Stimulated activated CD4-positive, alpha-beta T cell treated with anti-CD3 and anti-CD28 coated beads, Interleukin-12 subunit alpha, Interleukin-12 subunit beta, amount 100 ng/mL, for 48 hours (primary cell): Measurements from ENCODE around the gene CD22.
A peak's percentile ranks its signal among the peaks of the same experiment; 100 is the strongest.

Experiments
- DNase-seq, 3 donors: peaks; one replicate each; pipeline ENCODE4 v3.0.0-alpha.2; 2020; ENCODE audit warnings: low read depth in 2 of 3, low spot score in 1 of 3

Gene CD22

DNA sequence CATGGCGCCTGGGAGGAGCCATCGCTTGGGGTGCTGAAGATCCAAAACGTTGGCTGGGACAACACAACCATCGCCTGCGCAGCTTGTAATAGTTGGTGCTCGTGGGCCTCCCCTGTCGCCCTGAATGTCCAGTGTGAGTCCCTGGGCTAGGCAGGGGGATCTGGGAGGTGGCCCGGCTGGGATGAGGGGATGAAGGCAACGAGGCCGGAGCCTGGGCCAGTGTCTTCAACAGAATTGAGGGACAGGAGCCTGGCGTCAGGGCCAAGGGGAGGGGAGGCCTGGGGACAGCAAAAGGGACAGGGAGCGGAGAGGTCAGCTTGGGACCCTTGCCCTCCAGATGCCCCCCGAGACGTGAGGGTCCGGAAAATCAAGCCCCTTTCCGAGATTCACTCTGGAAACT lies 12.0 kb downstream of the CD22 start:
- no peak for DNase-seq

GRCh38 chr19:35341565-35342225 lies 12.7 kb downstream of the CD22 start:
- DNase-seq, result no peak

GRCh38 chr19:35342430-35342829 lies 13.4 kb downstream of the CD22 start:
- DNase-seq, result no peak

DNA sequence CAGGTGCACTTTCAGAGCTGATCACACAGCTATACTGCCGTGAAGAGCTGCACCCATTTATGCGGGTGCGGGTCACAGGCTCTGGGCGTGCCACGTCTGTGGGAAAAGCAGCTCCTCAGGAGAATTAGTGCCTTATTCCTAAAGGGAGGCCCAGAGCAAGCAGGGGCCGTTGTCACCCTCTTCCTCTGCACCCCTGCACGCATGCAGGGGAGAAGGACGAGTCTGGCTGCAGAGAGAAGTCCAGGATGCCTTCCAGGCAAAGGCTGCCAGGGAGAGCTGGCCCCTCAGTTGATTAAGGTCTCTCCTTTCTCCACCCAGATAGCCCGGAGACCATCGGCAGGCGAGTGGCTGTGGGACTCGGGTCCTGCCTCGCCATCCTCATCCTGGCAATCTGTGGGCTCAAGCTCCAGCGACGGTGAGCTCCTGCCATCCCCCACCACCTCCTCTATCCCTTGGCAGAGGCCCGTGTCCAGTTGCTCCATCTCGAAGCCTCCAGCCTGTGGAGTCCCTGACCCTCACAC lies 15.6 kb downstream of the CD22 start:
- DNase-seq, result no peak

DNA sequence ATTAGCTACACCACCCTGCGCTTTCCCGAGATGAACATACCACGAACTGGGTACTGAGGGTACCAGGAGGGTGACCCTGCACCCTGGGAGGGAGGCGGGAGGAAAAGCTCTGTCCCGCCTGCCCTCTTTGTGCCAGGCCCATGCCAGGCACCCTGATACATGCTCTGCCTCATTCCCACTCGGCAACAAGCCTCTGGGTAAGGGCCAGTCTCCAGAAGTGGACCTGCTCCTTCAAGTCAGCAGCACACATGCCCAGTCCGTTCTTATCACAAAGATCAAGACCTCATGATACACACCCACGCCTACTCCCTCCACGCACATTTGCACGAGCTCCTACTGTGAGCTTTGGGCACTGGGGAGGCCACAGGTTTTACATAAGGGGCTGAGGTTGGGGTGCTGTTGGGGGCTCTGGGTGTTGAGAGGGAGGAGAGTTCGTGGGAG lies 16.7 kb downstream of the CD22 start:
- no peak for DNase-seq

- peak; percentile 59 to 69 (median 61) for DNase-seq
Measured at GRCh38 chr19:35346193-35347052, 17.4 kb downstream of the CD22 start.

- peak; percentile 39 to 67 (median 57) for DNase-seq
Measured at GRCh38 chr19:35347171-35347929, 18.4 kb downstream of the CD22 start, which contains the start of gene FFAR1. Gene FFAR1, plus strand, starts transcription at chr19:35347902. Its CDS starts 3,650 bp downstream, at chr19:35351552.

GRCh38 chr19:35347930-35348298 lies 18.9 kb downstream of the CD22 start:
- DNase-seq, result no peak

- DNase-seq, result no peak
Measured at GRCh38 chr19:35348911-35349611, 20.1 kb downstream of the CD22 start.

- DNase-seq, result no peak
Measured at GRCh38 chr19:35349614-35350521, 20.9 kb downstream of the CD22 start.

GRCh38 chr19:35350591-35350990 lies 21.6 kb downstream of the CD22 start:
- no peak for DNase-seq

- no peak for DNase-seq
Measured at GRCh38 chr19:35351411-35352176, 22.6 kb downstream of the CD22 start.

GRCh38 chr19:35352177-35352447 lies 23.1 kb downstream of the CD22 start:
- no peak for DNase-seq

- DNase-seq, result peak; percentile 61 to 74 (median 67)
Measured at GRCh38 chr19:35352448-35353304, 23.7 kb downstream of the CD22 start.

DNA sequence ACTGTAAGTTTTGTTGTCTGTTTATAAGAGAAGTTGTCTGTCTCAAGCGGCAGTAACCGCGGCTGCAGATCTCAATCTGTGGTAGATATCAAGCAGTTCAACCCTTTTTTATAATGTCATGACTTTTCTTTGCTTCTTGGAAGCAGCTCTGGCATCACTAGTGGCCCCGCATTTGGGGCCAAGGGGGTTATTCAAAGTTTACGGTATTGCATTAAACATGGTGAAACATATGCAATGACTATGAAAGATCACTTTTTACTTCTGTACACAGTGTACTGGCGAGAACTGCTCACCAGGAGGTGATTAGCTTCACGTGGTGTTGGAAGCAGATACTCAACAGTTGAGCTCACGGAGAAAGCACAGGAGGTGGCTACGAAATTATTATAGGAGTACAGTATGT lies 24.6 kb downstream of the CD22 start:
- DNase-seq, result no peak

DNA sequence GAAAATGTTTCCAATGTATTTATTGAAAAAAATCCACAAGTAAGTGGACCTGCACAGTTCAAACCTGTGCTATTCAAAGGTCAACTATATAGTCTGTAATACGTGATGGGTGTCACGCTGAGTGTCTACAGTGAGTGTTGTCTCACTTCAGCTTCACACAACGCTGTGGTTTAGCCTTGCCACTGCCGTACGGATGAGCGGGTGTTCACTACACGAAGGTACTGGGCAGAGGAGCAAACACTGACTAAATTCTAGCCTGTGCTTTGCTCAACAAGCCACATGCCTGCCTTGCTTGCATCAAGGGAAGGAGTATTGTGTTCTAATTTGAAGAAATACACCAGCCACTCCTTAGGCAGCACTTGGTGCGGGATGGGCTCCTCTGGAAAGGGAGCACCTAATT lies 25.9 kb downstream of the CD22 start:
- DNase-seq, result no peak

- DNase-seq, result no peak
Measured at GRCh38 chr19:35355791-35356460, 26.9 kb downstream of the CD22 start.
